ENCODE data around the gene ORMDL2. TPM values are rescaled to one million over a fixed set of nuclear protein-coding genes. Genes with fewer than 3 reads are reported as not detected.

ORMDL2 gene
- total and polyA plus RNA-seq, 2 donors (not counting 3 experiments of a cell fraction or from before 2014, with no cell fraction given): 55.0 to 70.4 TPM

DNA sequence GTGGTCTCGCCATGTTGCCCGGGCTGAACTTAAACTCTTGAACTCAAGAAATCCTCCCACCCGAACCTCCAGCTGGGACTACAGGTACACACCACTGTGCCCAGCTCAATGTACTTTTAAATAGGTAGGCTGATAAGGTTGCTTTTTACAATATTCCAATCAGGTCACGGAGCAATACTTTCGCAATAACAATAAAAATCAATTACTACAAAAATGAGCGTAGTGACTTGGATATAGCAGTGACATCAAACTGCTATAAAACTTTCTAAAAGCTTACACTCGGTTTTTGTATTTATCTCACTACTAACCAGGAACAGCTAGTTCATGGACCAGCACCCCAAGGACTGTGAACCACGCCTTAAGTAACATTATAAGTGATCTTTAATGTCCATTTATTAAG is 10.9 kb upstream of the ORMDL2 start:
- H3K36me3 ChIP-seq (ENCODE audit: control insufficient read depth in 2 of 2, extremely low read depth in 1 of 2, insufficient read depth in 2 of 2, low read length in 2 of 2): peaks cover 7 to 11% of the 10 kb centered on the region in 2 experiments
- intact Hi-C loops (cut with micrococcal nuclease): no loop called here
- no peak for FAIRE-seq

More for the DNA sequence above, 10.9 kb upstream of the ORMDL2 start:
- H3K27ac ChIP-seq (ENCODE audit: insufficient read depth, low read depth, low read length): no peak overlapping the region
- TF ChIP-seq MAX (IDR thresholded peaks at IDR 0.05; ENCODE audit: insufficient read depth, insufficient read length): no peak
- TF ChIP-seq POLR2A (IDR thresholded peaks at IDR 0.05; ENCODE audit: low read depth, low read length): no peak
- TF ChIP-seq POLR2AphosphoS5 (IDR thresholded peaks at IDR 0.05; ENCODE audit: insufficient read depth, low read depth, low read length): no peak
- TF ChIP-seq JUN (IDR thresholded peaks at IDR 0.05; ENCODE audit: borderline replicate concordance, insufficient read depth, insufficient read length, low read depth): no peak
- TF ChIP-seq EZH2 (IDR thresholded peaks at IDR 0.05; ENCODE audit: borderline replicate concordance, low read depth, low read length, severe bottlenecking): no peak
- TF ChIP-seq GATA2 (IDR thresholded peaks at IDR 0.05; ENCODE audit: insufficient read depth, insufficient read length, low read depth, low read length): no peak
- TF ChIP-seq MYC (IDR thresholded peaks at IDR 0.05; ENCODE audit: low read depth, low read length): no peak
- TF ChIP-seq FOS (IDR thresholded peaks at IDR 0.05; ENCODE audit: borderline replicate concordance, insufficient read depth, low read length): no peak
- no peak for TF ChIP-seq CTCF (IDR thresholded peaks at IDR 0.05; ENCODE audit: extremely low read depth in 1 of 2, insufficient read depth in 1 of 2, low read depth in 1 of 2, low read length in 2 of 2)
- H3K4me1 ChIP-seq (ENCODE audit: control insufficient read depth, extremely low read depth, insufficient read depth, low read length): no peaks in the 10 kb centered on the region
- H3K4me3 ChIP-seq (replicated peaks in 1 of 3; ENCODE audit: insufficient read depth in 1 of 3, low read depth in 1 of 3, low read length in 3 of 3): no peak overlapping the region
- ChIA-PET POLR2A (interaction anchor here (1.3 kb wide), 1 partner anchor 10 kb away, joined by 5 read pairs; no protein-coding TSS in a partner anchor), CTCF (interaction anchor here (1.2 to 1.5 kb wide), 2 partner anchors 17 to 134 kb away, joined by 3 read pairs; no protein-coding TSS in a partner anchor)
- peaks cover 8% of the 10 kb centered on the region for H4K20me1 ChIP-seq (replicated peaks; ENCODE audit: control insufficient read depth, extremely low read depth, insufficient read depth, low read length)
- DNase-seq (ENCODE audit: low read depth, low spot score): no peak
- BruUV-seq (replicated peaks): no TSS peak
- H3K9ac ChIP-seq (replicated peaks; ENCODE audit: extremely low read depth, insufficient read depth, low read length): no peak overlapping the region
- no peak overlapping the region for H2AFZ ChIP-seq (ENCODE audit: low read depth, low read length)
- no peaks in the 10 kb centered on the region for H3K9me3 ChIP-seq (replicated peaks; ENCODE audit: control insufficient read depth, insufficient read depth, low read length)
- no peaks in the 10 kb centered on the region for H3K27me3 ChIP-seq (ENCODE audit: control insufficient read depth in 2 of 2, insufficient read depth in 2 of 2, low read length in 2 of 2)
- H3K79me2 ChIP-seq (ENCODE audit: control insufficient read depth, insufficient read depth, low read length): peaks cover 83% of the 10 kb centered on the region
- no peaks in the 10 kb centered on the region for H3K9me1 ChIP-seq (replicated peaks; ENCODE audit: control insufficient read depth, extremely low read depth, insufficient read depth, low read length)
- H3K4me2 ChIP-seq (ENCODE audit: insufficient read depth, low read length): no peak overlapping the region
- dilution Hi-C loops (cut with MboI; ENCODE audit: extremely low pct_ligation_motif_present, low sequenced_read_pairs): no loop called here
